ENCODE data around the gene TNFAIP2. TPM values are rescaled to one million over a fixed set of nuclear protein-coding genes. Genes with fewer than 3 reads are reported as not detected.

TNFAIP2 gene
- total RNA-seq, 1 donor from 2014 or later = 13.3 TPM

- Mint-ChIP-seq H3K27me3 (ENCODE audit: low read depth) (peaks cover 5% of the 10 kb centered on the region), H3K27ac (ENCODE audit: unreplicated experiment) (no peak overlapping the region), H3K9me3 (ENCODE audit: low read depth) (no peaks in the 10 kb centered on the region), H3K4me3 (ENCODE audit: unreplicated experiment) (no peak overlapping the region), H3K4me1 (ENCODE audit: low read depth) (no peaks in the 10 kb centered on the region), H3K36me3 (ENCODE audit: low read depth) (no peaks in the 10 kb centered on the region)
- DNase-seq (ENCODE audit: low spot score) = no peak
- TF ChIP-seq CTCF (IDR thresholded peaks at IDR 0.05) = no peak
Measured at GRCh38 chr14:103095210-103095778, 28.0 kb upstream of the TNFAIP2 start.

GRCh38 chr14:103096387-103096786, 26.9 kb upstream of the TNFAIP2 start:
- Mint-ChIP-seq H3K4me3 (ENCODE audit: unreplicated experiment) (no peak overlapping the region), H3K27me3 (ENCODE audit: low read depth) (peaks cover 5% of the 10 kb centered on the region), H3K36me3 (ENCODE audit: low read depth) (no peaks in the 10 kb centered on the region), H3K27ac (ENCODE audit: unreplicated experiment) (no peak overlapping the region), H3K4me1 (ENCODE audit: low read depth) (no peaks in the 10 kb centered on the region), H3K9me3 (ENCODE audit: low read depth) (no peaks in the 10 kb centered on the region)
- no peak for TF ChIP-seq CTCF (IDR thresholded peaks at IDR 0.05)
- DNase-seq (ENCODE audit: low spot score) = no peak

GRCh38 chr14:103097244-103097993, 25.8 kb upstream of the TNFAIP2 start:
- Mint-ChIP-seq H3K4me1 (ENCODE audit: low read depth) (no peaks in the 10 kb centered on the region), H3K27me3 (ENCODE audit: low read depth) (peaks cover 5% of the 10 kb centered on the region), H3K4me3 (ENCODE audit: unreplicated experiment) (no peak overlapping the region), H3K36me3 (ENCODE audit: low read depth) (no peaks in the 10 kb centered on the region), H3K9me3 (ENCODE audit: low read depth) (no peaks in the 10 kb centered on the region), H3K27ac (ENCODE audit: unreplicated experiment) (no peak overlapping the region)
- no peak for DNase-seq (ENCODE audit: low spot score)
- TF ChIP-seq CTCF (IDR thresholded peaks at IDR 0.05) = no peak

- H3K27me3 Mint-ChIP-seq (ENCODE audit: low read depth) = peaks cover 5% of the 10 kb centered on the region
- no peak for DNase-seq (ENCODE audit: low spot score)
- no peak for TF ChIP-seq CTCF (IDR thresholded peaks at IDR 0.05)
- no peak overlapping the region for H3K4me3 Mint-ChIP-seq (ENCODE audit: unreplicated experiment)
- no peaks in the 10 kb centered on the region for H3K9me3 Mint-ChIP-seq (ENCODE audit: low read depth)
- no peaks in the 10 kb centered on the region for H3K36me3 Mint-ChIP-seq (ENCODE audit: low read depth)
- H3K4me1 Mint-ChIP-seq (ENCODE audit: low read depth) = no peaks in the 10 kb centered on the region
- no peak overlapping the region for H3K27ac Mint-ChIP-seq (ENCODE audit: unreplicated experiment)
Measured at GRCh38 chr14:103097994-103098957, 25.0 kb upstream of the TNFAIP2 start.

All from chondrocyte (in vitro differentiated cells).